Uterus (tissue), 2 donors: Measurements from ENCODE around the gene ATG13.

ENCODE experiments used
- POLR2A ChIP-seq, 2 donors: fragments of 450-650 bp; IDR thresholded peaks; one replicate each; pipeline ENCODE4 v1.6.1; 2016; ENCODE audit warnings: antibody characterized with exemption in 2 of 2, mild to moderate bottlenecking in 1 of 2, moderate library complexity in 1 of 2
- TF ChIP-seq, protein P1 (sequence below), 4 experiments: fragments of 200-600 bp in 2 of 4; fragments of 450-650 bp in 2 of 4; sonication (generic) in 2 of 4; IDR thresholded peaks; one replicate each; pipeline ENCODE4 v1.5.1; 2016 to 2019; ENCODE audit warnings: antibody characterized with exemption in 4 of 4, mild to moderate bottlenecking in 2 of 4, moderate library complexity in 1 of 4

DNA sequence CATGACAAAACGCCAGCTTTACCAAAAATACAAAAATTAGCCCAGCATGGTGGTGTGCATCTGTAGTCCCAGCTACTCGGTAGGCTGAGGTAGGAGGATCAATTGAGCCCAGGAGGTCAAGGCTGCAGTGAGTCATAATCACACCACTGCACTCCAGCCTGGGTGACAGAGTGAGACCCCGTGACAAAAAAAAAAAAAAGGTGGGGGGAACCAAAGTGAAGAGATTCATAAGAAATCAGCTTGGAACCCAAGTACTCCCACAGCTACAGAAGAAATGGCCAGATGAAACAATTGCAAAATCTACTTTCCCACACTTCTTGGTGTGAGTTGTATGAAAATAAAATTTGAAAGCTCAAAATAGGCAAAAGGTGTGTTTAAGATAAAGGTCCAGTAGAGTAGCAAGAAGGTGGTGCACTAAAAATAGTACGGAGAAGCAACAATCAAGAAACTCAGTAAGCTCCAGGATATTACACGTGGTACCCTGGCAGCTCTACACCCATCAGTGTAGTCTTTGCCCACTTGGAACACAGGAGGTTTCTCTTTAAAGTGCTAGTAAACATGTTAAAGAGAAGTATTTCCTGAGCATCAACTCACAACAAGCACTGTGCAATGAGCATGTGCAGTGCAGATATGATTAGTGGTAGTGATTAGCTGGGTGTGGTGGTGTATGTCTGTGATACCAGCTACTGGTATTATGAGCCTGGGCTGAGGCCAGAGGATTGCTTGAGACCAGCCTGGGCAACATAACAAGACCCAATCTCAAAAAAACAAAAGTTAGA is 5.6 kb upstream of the ATG13 start:
- TF ChIP-seq, protein P1, sequence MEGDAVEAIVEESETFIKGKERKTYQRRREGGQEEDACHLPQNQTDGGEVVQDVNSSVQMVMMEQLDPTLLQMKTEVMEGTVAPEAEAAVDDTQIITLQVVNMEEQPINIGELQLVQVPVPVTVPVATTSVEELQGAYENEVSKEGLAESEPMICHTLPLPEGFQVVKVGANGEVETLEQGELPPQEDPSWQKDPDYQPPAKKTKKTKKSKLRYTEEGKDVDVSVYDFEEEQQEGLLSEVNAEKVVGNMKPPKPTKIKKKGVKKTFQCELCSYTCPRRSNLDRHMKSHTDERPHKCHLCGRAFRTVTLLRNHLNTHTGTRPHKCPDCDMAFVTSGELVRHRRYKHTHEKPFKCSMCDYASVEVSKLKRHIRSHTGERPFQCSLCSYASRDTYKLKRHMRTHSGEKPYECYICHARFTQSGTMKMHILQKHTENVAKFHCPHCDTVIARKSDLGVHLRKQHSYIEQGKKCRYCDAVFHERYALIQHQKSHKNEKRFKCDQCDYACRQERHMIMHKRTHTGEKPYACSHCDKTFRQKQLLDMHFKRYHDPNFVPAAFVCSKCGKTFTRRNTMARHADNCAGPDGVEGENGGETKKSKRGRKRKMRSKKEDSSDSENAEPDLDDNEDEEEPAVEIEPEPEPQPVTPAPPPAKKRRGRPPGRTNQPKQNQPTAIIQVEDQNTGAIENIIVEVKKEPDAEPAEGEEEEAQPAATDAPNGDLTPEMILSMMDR (IDR thresholded peaks at IDR 0.05): no peak
- TF ChIP-seq POLR2A (IDR thresholded peaks at IDR 0.05): no peak
